Natural killer cell (primary cell): ENCODE measurements around the gene DKK2. TPM values are rescaled to one million over a fixed set of nuclear protein-coding genes. Genes with fewer than 3 reads are reported as not detected.

ENCODE experiments used
- ATAC-seq, 3 donors: fragments of 150-1000 bp in 2 of 3; fragments of 200-7000 bp in 1 of 3; cut with Tn5 transposase; 1 replicate in 1 of 3; 2 replicates in 2 of 3; pipeline ENCODE4 v1.10.0; 2021; ENCODE audit warnings: mild to moderate bottlenecking in 2 of 3, moderate library complexity in 2 of 3
- DNase-seq, 2 donors: peaks; one replicate each; pipeline versions ENCODE4 v3.0.0 to v3.0.0-alpha.2; 2013 to 2021; ENCODE audit warnings: mixed read lengths in 1 of 2
- H3K27ac ChIP-seq: one replicate; pipeline ENCODE4 v1.5.1; 2013; ENCODE audit warnings: mild to moderate bottlenecking, low read length
- H3K27me3 ChIP-seq: one replicate; pipeline ENCODE4 v1.6.1; 2013; ENCODE audit warnings: low read length; ENCODE audit not compliant: control insufficient read depth, insufficient read depth
- H3K36me3 ChIP-seq: one replicate; pipeline ENCODE4 v1.6.1; 2013; ENCODE audit warnings: low read length; ENCODE audit not compliant: control insufficient read depth, insufficient read depth
- H3K4me1 ChIP-seq: one replicate; pipeline ENCODE4 v1.6.1; 2013; ENCODE audit warnings: low read length; ENCODE audit not compliant: control insufficient read depth, insufficient read depth
- H3K4me3 ChIP-seq: one replicate; pipeline ENCODE4 v1.5.1; 2013; ENCODE audit warnings: low read length
- H3K9me3 ChIP-seq: one replicate; pipeline ENCODE4 v1.6.1; 2013; ENCODE audit warnings: low read length; ENCODE audit not compliant: control insufficient read depth, insufficient read depth
- H3K27ac Mint-ChIP-seq, 2 donors: one replicate each; pipeline ENCODE4 v1.8.0; 2022; ENCODE audit warnings: mild to moderate bottlenecking in 2 of 2, mixed read lengths in 2 of 2, moderate library complexity in 1 of 2
- H3K27me3 Mint-ChIP-seq, 2 donors: one replicate each; pipeline ENCODE4 v1.8.0; 2022; ENCODE audit warnings: low read depth in 2 of 2, mixed read lengths in 2 of 2
- H3K36me3 Mint-ChIP-seq: one replicate; pipeline ENCODE4 v1.8.0; 2022; ENCODE audit warnings: mixed read lengths
- H3K4me1 Mint-ChIP-seq, 2 donors: one replicate each; pipeline ENCODE4 v1.8.0; 2022; ENCODE audit warnings: mixed read lengths in 2 of 2
- H3K4me3 Mint-ChIP-seq: one replicate; pipeline ENCODE4 v1.8.0; 2022; ENCODE audit warnings: mild to moderate bottlenecking, moderate library complexity, mixed read lengths
- H3K9me3 Mint-ChIP-seq, 2 donors: one replicate each; pipeline ENCODE4 v1.8.0; 2022; ENCODE audit warnings: mixed read lengths in 2 of 2
- CTCF ChIP-seq: fragments of 200-600 bp; IDR thresholded peaks from one replicate; pipeline ENCODE4 v1.8.0; 2022; ENCODE audit warnings: antibody characterized with exemption
- WGBS: methylation state at CpG from one replicate; pipeline ENCODE4 v1.1.7; 2013; ENCODE audit warnings: missing lambda C conversion rate; ENCODE audit not compliant: insufficient coverage; 5-methylcytosine and 5-hydroxymethylcytosine counted together
- intact Hi-C: fragments of 100-400 bp; cut with micrococcal nuclease; formaldehyde crosslinking; loops from one replicate; pipeline ENCODE4 v1.14.2; 2022
- total RNA-seq, 4 donors: library from RNA; stranded (reverse); fragments of 120-200 nt in 1 of 4; gene quantifications; one replicate each; pipeline versions ENCODE4 v1.2.3 to v1.2.4, GENCODE V29; 2013 to 2022

The DKK2 gene
- total RNA-seq, 3 donors from 2014 or later (not counting 1 experiment from before 2014, with no cell fraction given): 0.56 to 0.85 TPM; not detected in 1

- H3K9me3 Mint-ChIP-seq: peaks cover 2 to 7% of the 10 kb centered on the region in 2 donors
- no peak overlapping the region for H3K27ac Mint-ChIP-seq
- ATAC-seq: no peak
- TF ChIP-seq CTCF: no peak
- no peaks in the 10 kb centered on the region for H3K27me3 ChIP-seq
- no peaks in the 10 kb centered on the region for H3K36me3 ChIP-seq
- H3K27ac ChIP-seq: no peak overlapping the region
- WGBS: 60% methylated on average over 1 of the region's 1 CpG
- no peaks in the 10 kb centered on the region for H3K27me3 Mint-ChIP-seq
- H3K4me1 Mint-ChIP-seq: no peaks in the 10 kb centered on the region
- no peaks in the 10 kb centered on the region for H3K9me3 ChIP-seq
- H3K4me1 ChIP-seq: no peaks in the 10 kb centered on the region
- H3K36me3 Mint-ChIP-seq: no peaks in the 10 kb centered on the region
- intact Hi-C loops: no loop called here
- H3K4me3 Mint-ChIP-seq: no peak overlapping the region
- DNase-seq: no peak
- no peak overlapping the region for H3K4me3 ChIP-seq
Measured at GRCh38 chr4:106941841-106942240, 94.3 kb downstream of the DKK2 start.

GRCh38 chr4:106930522-106930921, 105.6 kb downstream of the DKK2 start:
- H3K27me3 ChIP-seq: no peaks in the 10 kb centered on the region
- H3K27me3 Mint-ChIP-seq: no peaks in the 10 kb centered on the region
- H3K9me3 ChIP-seq: no peaks in the 10 kb centered on the region
- 83% methylated on average over 6 of the region's 6 CpGs for WGBS
- no peak overlapping the region for H3K4me3 ChIP-seq
- H3K4me1 ChIP-seq: no peaks in the 10 kb centered on the region
- H3K27ac Mint-ChIP-seq: no peak overlapping the region
- no peak overlapping the region for H3K4me3 Mint-ChIP-seq
- DNase-seq: no peak
- peaks cover 8% of the 10 kb centered on the region for H3K36me3 Mint-ChIP-seq
- intact Hi-C loops: no loop called here
- no peak for ATAC-seq
- H3K27ac ChIP-seq: no peak overlapping the region
- no peaks in the 10 kb centered on the region for H3K36me3 ChIP-seq
- peaks cover 7 to 12% of the 10 kb centered on the region in 2 donors for H3K9me3 Mint-ChIP-seq
- no peaks in the 10 kb centered on the region for H3K4me1 Mint-ChIP-seq
- TF ChIP-seq CTCF: no peak

GRCh38 chr4:106929248-106929647, 106.9 kb downstream of the DKK2 start:
- intact Hi-C loops: no loop called here
- no peaks in the 10 kb centered on the region for H3K27me3 ChIP-seq
- Mint-ChIP-seq H3K27ac (no peak overlapping the region), H3K36me3 (peaks cover 8% of the 10 kb centered on the region), H3K27me3 (no peaks in the 10 kb centered on the region), H3K9me3 (peaks cover 7 to 12% of the 10 kb centered on the region in 2 donors), H3K4me3 (no peak overlapping the region), H3K4me1 (no peaks in the 10 kb centered on the region)
- 100% methylated on average over 1 of the region's 2 CpGs for WGBS
- TF ChIP-seq CTCF: no peak
- no peak for DNase-seq
- no peaks in the 10 kb centered on the region for H3K36me3 ChIP-seq
- ATAC-seq: no peak
- no peaks in the 10 kb centered on the region for H3K9me3 ChIP-seq
- H3K27ac ChIP-seq: no peak overlapping the region
- H3K4me1 ChIP-seq: no peaks in the 10 kb centered on the region
- H3K4me3 ChIP-seq: no peak overlapping the region

GRCh38 chr4:106914223-106914622, 121.9 kb downstream of the DKK2 start:
- no peak overlapping the region for H3K27ac Mint-ChIP-seq
- H3K27me3 Mint-ChIP-seq: no peaks in the 10 kb centered on the region

More at GRCh38 chr4:106914223-106914622, 121.9 kb downstream of the DKK2 start:
- no peaks in the 10 kb centered on the region for H3K4me1 ChIP-seq
- H3K27ac ChIP-seq: no peak overlapping the region
- no peaks in the 10 kb centered on the region for H3K9me3 ChIP-seq
- H3K27me3 ChIP-seq: no peaks in the 10 kb centered on the region
- no peak overlapping the region for H3K4me3 ChIP-seq
- ATAC-seq: no peak
- intact Hi-C loops: no loop called here
- Mint-ChIP-seq H3K4me3 (no peak overlapping the region), H3K36me3 (no peaks in the 10 kb centered on the region), H3K9me3 (peaks cover 8 to 12% of the 10 kb centered on the region in 2 donors), H3K4me1 (no peaks in the 10 kb centered on the region)
- whole genome bisulfite sequencing: 93% methylated on average over 3 of the region's 3 CpGs
- H3K36me3 ChIP-seq: no peaks in the 10 kb centered on the region
- no peak for TF ChIP-seq CTCF
- no peak for DNase-seq
